HEK293T (cell line): ENCODE data around the gene HOXB6.

Source experiments
- CTCF ChIA-PET: fragments of 350-600 bp; formaldehyde crosslinking; extraction: SDS; loops from one replicate; lab custom pipeline; 2021; ENCODE audit warnings: antibody characterized with exemption, inconsistent platforms; lab: Yijun Ruan, JAX
- POLR2A ChIA-PET: fragments of 350-600 bp; formaldehyde crosslinking; extraction: SDS; loops from one replicate; lab custom pipeline; 2020; ENCODE audit warnings: antibody characterized with exemption, inconsistent platforms; lab: Yijun Ruan, JAX
- DNase-seq: peaks from one replicate; pipeline ENCODE4 v3.0.0; 2012; ENCODE audit warnings: mixed read lengths; ENCODE audit errors: extremely low spot score
- ARNT ChIP-seq: fragments of 450-650 bp; IDR thresholded peaks from 2 replicates; pipeline ENCODE4 v1.6.1; 2017; ENCODE audit warnings: mild to moderate bottlenecking
- BHLHE40 ChIP-seq: fragments of 450-650 bp; IDR thresholded peaks from 2 replicates; pipeline ENCODE4 v1.6.1; 2016; ENCODE audit warnings: mild to moderate bottlenecking, moderate library complexity, borderline replicate concordance
- CTBP1 ChIP-seq: fragments of 450-650 bp; IDR thresholded peaks from 2 replicates; pipeline ENCODE4 v1.6.1; 2016; ENCODE audit warnings: borderline replicate concordance
- ELF4 ChIP-seq: fragments of 450-650 bp; IDR thresholded peaks from 2 replicates; pipeline ENCODE4 v1.6.1; 2017; ENCODE audit warnings: antibody characterized with exemption
- FOXA1 ChIP-seq: fragments of 450-650 bp; IDR thresholded peaks from 2 replicates; pipeline ENCODE4 v1.6.1; 2016; ENCODE audit warnings: mild to moderate bottlenecking
- FOXK2 ChIP-seq: fragments of 450-650 bp; IDR thresholded peaks from 2 replicates; pipeline ENCODE4 v1.6.1; 2016; ENCODE audit warnings: mild to moderate bottlenecking
- FOXM1 ChIP-seq: fragments of 450-650 bp; IDR thresholded peaks from 2 replicates; pipeline ENCODE4 v1.6.1; 2017; ENCODE audit warnings: mild to moderate bottlenecking, borderline replicate concordance
- HDGF ChIP-seq: fragments of 450-650 bp; IDR thresholded peaks from 2 replicates; pipeline ENCODE4 v1.6.1; 2017; ENCODE audit warnings: antibody characterized with exemption, borderline replicate concordance
- L3MBTL2 ChIP-seq: fragments of 450-650 bp; conservative IDR thresholded peaks from 2 replicates; pipeline ENCODE4 v1.6.1; 2016; ENCODE audit warnings: mild to moderate bottlenecking
- LEF1 ChIP-seq: fragments of 450-650 bp; IDR thresholded peaks from 2 replicates; pipeline ENCODE4 v1.6.1; 2017; ENCODE audit warnings: mild to moderate bottlenecking, borderline replicate concordance
- NFRKB ChIP-seq: fragments of 450-650 bp; IDR thresholded peaks from 2 replicates; pipeline ENCODE4 v1.6.1; 2016; ENCODE audit warnings: mild to moderate bottlenecking, moderate library complexity
- SP1 ChIP-seq: fragments of 450-650 bp; IDR thresholded peaks from 2 replicates; pipeline ENCODE4 v1.6.1; 2017
- SUZ12 ChIP-seq: fragments of 450-650 bp; IDR thresholded peaks from 2 replicates; pipeline ENCODE4 v1.6.1; 2016; ENCODE audit warnings: mild to moderate bottlenecking
- TARDBP ChIP-seq: fragments of 450-650 bp; IDR thresholded peaks from 2 replicates; pipeline ENCODE4 v1.6.1; 2016
- ZNF384 ChIP-seq: fragments of 450-650 bp; IDR thresholded peaks from 2 replicates; pipeline ENCODE4 v1.6.1; 2016
- TF ChIP-seq, protein P1 (sequence below): fragments of 450-650 bp; IDR thresholded peaks from 2 replicates; pipeline ENCODE4 v1.6.1; 2016

Gene HOXB6

DNA sequence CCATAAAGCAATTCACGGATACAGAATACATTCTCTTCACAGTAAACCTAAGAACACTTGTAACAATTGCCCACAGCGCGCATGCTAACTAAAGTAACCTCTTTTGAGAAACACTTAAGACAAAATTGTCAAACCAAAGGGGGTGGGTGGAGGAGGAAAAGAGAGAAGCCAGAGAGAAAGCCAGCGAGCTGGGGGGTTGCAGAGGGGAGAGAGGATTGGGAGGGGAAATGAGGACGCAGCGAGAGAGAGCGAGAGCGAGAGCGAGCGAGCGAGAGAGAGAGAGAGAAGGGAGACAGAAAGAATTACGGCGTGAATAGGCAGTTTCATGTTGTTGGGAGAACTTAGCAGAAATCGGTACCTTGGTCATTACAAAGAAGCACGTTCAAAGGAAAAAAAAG is 7.7 kb upstream of the HOXB6 start:
- ChIA-PET CTCF (interaction anchor here (0.8 to 2.1 kb wide), 5 partner anchors 13 to 276 kb away, joined by 3 to 8 read pairs (median 3); partner anchors contain the start of gene HOXB9), POLR2A (interaction anchor here (0.9 to 1.1 kb wide), 3 partner anchors 10 to 30 kb away, joined by 3 to 4 read pairs (median 3); no protein-coding TSS in a partner anchor)
- DNase-seq = no peak
- no peak for TF ChIP-seq ELF4
- 0 out of 2 replicates have a peak, but pooled peaks have one; percentile 12 for TF ChIP-seq NFRKB
- TF ChIP-seq, protein P1, sequence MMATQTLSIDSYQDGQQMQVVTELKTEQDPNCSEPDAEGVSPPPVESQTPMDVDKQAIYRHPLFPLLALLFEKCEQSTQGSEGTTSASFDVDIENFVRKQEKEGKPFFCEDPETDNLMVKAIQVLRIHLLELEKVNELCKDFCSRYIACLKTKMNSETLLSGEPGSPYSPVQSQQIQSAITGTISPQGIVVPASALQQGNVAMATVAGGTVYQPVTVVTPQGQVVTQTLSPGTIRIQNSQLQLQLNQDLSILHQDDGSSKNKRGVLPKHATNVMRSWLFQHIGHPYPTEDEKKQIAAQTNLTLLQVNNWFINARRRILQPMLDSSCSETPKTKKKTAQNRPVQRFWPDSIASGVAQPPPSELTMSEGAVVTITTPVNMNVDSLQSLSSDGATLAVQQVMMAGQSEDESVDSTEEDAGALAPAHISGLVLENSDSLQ = peak; percentile 85
- peak; percentile 71 for TF ChIP-seq CTBP1
- no peak for TF ChIP-seq TARDBP

- DNase-seq = no peak
- CTCF ChIA-PET = no interaction called here
- POLR2A ChIA-PET = no interaction called here
- TF ChIP-seq BHLHE40 (no peak), L3MBTL2 (peak; percentile 55; the same call in 1 of the 2 replicates), NFRKB (no peak), FOXM1 (0 out of 2 replicates have a peak, but pooled peaks have one; percentile 4), SP1 (no peak), FOXK2 (no peak), HDGF (peak; percentile 76; the same call in 1 of the 2 replicates), ARNT (no peak), ELF4 (no peak), TARDBP (no peak), LEF1 (no peak), ZNF384 (no peak), FOXA1 (no peak), CTBP1 (no peak), SUZ12 (no peak)
- TF ChIP-seq, protein P1 = no peak
These were observed 7.1 kb upstream of the HOXB6 start for GRCh38 chr17:48611681-48612455.

DNA sequence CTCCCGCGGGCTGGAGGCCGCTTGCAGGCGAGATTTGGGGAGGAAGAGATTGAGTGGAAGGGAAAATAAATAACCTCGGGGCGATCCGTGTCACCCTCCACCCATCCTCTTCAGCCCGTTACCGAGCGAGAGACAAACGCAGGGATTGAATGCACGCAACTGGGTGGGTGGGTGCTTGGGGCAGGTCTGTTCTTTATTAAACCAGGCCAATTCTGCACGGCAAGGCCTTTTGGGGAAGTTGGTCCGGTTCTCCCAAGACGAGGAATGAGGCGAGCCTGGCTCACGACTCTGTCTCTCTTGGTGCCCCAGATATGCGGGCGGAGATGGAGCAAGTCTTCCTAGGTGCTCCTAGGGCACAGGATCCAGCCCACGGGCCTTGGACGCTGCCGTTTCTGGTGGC is 6.4 kb upstream of the HOXB6 start:
- no peak for DNase-seq
- ChIA-PET POLR2A (no interaction called here), CTCF (no interaction called here)
- TF ChIP-seq NFRKB = no peak
- no peak for TF ChIP-seq ZNF384
- TF ChIP-seq, protein P1 = no peak
- TF ChIP-seq ARNT = no peak
- no peak for TF ChIP-seq HDGF
- no peak for TF ChIP-seq LEF1

GRCh38 chr17:48610282-48611211 is 5.8 kb upstream of the HOXB6 start, which contains the start of gene HOXB7:
Gene HOXB7 (minus strand): TSS chr17:48611017. CDS start chr17:48610918, 99 bp downstream.
- POLR2A ChIA-PET = interaction anchor here (1.0 to 2.9 kb wide), 7 partner anchors 10 to 37 kb away, joined by 3 to 23 read pairs (median 7); partner anchors contain the start of genes HOXB3 and HOXB9
- CTCF ChIA-PET = interaction anchor here (0.6 to 0.7 kb wide), 4 partner anchors 17 to 349 kb away, joined by 3 to 4 read pairs (median 3); partner anchors contain the start of gene HOXB5
- no peak for DNase-seq
- TF ChIP-seq L3MBTL2 (peak; percentile 66), ARNT (no peak), NFRKB (no peak), CTBP1 (peak; percentile 63; the same call in 1 of the 2 replicates), TARDBP (no peak), ZNF384 (no peak), FOXM1 (no peak), LEF1 (no peak), HDGF (no peak), FOXA1 (no peak), ELF4 (no peak), BHLHE40 (no peak), SP1 (no peak), SUZ12 (no peak), FOXK2 (no peak)
- TF ChIP-seq, protein P1 = peak; percentile 88
